Chondrocyte (in vitro differentiated cells): ENCODE measurements around the gene LIX1L. TPM values are rescaled to one million over a fixed set of nuclear protein-coding genes. Genes with fewer than 3 reads are reported as not detected.

Experiments
- DNase-seq: peaks from one replicate; pipeline ENCODE4 v3.0.0; 2021; ENCODE audit warnings: mixed read lengths, low spot score
- H3K27ac Mint-ChIP-seq: one replicate; pipeline ENCODE4 v1.8.0; 2021; ENCODE audit warnings: mild to moderate bottlenecking, moderate library complexity, mixed read lengths; ENCODE audit not compliant: unreplicated experiment
- H3K27me3 Mint-ChIP-seq: 2 replicates; pipeline ENCODE4 v1.8.0; 2021; ENCODE audit warnings: low read depth, mixed read lengths
- H3K36me3 Mint-ChIP-seq: 2 replicates; pipeline ENCODE4 v1.8.0; 2021; ENCODE audit warnings: low read depth, mixed read lengths
- H3K4me1 Mint-ChIP-seq: 2 replicates; pipeline ENCODE4 v1.8.0; 2021; ENCODE audit warnings: low read depth, mild to moderate bottlenecking, mixed read lengths
- H3K4me3 Mint-ChIP-seq: one replicate; pipeline ENCODE4 v1.8.0; 2021; ENCODE audit warnings: mild to moderate bottlenecking, moderate library complexity, mixed read lengths; ENCODE audit not compliant: unreplicated experiment
- H3K9me3 Mint-ChIP-seq: 2 replicates; pipeline ENCODE4 v1.8.0; 2021; ENCODE audit warnings: low read depth, mixed read lengths
- total RNA-seq: library from RNA; stranded (reverse); gene quantifications from 3 replicates; pipeline ENCODE4 v1.2.1, GENCODE V29; 2021
- TF ChIP-seq, protein P1 (sequence below): fragments of 200-600 bp; sonication (generic); IDR thresholded peaks from 2 replicates; pipeline ENCODE4 v1.5.0; 2021; ENCODE audit warnings: antibody characterized with exemption, mild to moderate bottlenecking, moderate library complexity

LIX1L gene
- total RNA-seq, 1 donor from 2014 or later = 50.3 TPM

DNA sequence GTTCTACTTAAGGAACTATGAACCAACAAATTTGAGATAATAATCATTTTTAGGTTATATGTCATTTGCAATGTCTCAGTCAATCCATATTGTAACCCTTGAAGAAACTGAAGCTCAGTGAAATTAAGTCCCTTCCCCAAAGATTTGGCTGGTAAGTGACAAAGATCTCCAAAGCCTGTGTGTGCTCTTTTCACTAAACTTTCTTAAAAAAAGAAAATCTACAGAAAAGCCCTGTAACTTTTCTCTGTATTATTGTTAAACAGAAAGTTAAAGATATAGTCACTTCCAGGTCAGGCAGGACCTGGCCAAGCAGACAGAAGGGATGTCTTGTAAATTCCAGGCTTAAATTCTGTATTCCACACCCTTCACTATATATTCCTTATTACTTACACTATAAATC lies 1.5 kb downstream of the LIX1L start:
- Mint-ChIP-seq H3K36me3 (peaks cover 2% of the 10 kb centered on the region), H3K27me3 (no peaks in the 10 kb centered on the region), H3K27ac (peak overlapping the region; percentile 93), H3K9me3 (no peaks in the 10 kb centered on the region), H3K4me1 (peaks cover 68% of the 10 kb centered on the region), H3K4me3 (peak overlapping the region; percentile 79)
- TF ChIP-seq, protein P1, sequence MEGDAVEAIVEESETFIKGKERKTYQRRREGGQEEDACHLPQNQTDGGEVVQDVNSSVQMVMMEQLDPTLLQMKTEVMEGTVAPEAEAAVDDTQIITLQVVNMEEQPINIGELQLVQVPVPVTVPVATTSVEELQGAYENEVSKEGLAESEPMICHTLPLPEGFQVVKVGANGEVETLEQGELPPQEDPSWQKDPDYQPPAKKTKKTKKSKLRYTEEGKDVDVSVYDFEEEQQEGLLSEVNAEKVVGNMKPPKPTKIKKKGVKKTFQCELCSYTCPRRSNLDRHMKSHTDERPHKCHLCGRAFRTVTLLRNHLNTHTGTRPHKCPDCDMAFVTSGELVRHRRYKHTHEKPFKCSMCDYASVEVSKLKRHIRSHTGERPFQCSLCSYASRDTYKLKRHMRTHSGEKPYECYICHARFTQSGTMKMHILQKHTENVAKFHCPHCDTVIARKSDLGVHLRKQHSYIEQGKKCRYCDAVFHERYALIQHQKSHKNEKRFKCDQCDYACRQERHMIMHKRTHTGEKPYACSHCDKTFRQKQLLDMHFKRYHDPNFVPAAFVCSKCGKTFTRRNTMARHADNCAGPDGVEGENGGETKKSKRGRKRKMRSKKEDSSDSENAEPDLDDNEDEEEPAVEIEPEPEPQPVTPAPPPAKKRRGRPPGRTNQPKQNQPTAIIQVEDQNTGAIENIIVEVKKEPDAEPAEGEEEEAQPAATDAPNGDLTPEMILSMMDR = no peak
- no peak for DNase-seq

DNA sequence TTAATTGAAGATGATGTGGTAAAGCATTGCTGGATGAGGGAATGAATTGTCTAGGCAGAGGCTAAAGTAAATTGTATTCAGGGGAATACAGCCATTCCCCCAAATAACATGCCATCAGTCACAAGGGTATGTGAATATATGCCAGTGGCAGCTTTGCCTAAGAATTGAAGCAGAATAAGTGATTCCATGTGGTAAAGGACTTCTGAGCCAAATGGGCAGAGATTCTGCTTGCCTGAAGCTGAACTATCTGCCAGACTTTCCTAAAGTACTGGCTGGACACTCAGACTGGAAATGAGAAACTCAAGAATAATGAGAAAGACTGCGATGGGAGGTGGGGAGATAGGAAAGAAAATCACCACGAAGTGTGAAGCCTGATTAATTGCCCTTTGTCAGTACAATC lies 2.4 kb downstream of the LIX1L start:
- Mint-ChIP-seq H3K27ac (peak overlapping the region; percentile 78), H3K4me3 (peak overlapping the region; percentile 79), H3K9me3 (no peaks in the 10 kb centered on the region), H3K27me3 (no peaks in the 10 kb centered on the region), H3K36me3 (peaks cover 4% of the 10 kb centered on the region), H3K4me1 (peaks cover 62% of the 10 kb centered on the region)
- DNase-seq = no peak
- TF ChIP-seq, protein P1 = no peak

DNA sequence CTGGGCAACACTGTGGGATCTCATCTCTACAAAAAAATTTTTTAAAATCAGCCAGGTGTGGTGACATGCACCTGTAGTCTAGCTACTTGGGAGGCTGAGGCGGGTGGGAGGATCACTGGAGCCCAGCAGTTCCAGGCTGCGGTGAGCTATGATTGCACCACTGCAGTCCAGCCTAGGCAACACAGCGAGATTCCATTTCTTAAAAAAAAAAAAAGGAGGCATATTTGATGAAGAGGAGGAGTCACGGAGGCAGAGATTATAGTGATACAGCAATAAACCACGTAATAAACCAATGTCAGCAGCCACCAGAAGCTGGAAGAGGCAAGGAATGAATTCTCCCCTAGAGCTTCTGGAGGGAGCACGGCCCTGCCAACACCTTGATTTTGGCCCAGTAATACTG lies 4.0 kb downstream of the LIX1L start:
- H3K9me3 Mint-ChIP-seq = no peaks in the 10 kb centered on the region
- H3K27me3 Mint-ChIP-seq = no peaks in the 10 kb centered on the region
- H3K27ac Mint-ChIP-seq = no peak overlapping the region
- peaks cover 8% of the 10 kb centered on the region for H3K36me3 Mint-ChIP-seq
- no peak overlapping the region for H3K4me3 Mint-ChIP-seq
- DNase-seq = no peak
- H3K4me1 Mint-ChIP-seq = peaks cover 59% of the 10 kb centered on the region
- TF ChIP-seq, protein P1 = no peak

DNA sequence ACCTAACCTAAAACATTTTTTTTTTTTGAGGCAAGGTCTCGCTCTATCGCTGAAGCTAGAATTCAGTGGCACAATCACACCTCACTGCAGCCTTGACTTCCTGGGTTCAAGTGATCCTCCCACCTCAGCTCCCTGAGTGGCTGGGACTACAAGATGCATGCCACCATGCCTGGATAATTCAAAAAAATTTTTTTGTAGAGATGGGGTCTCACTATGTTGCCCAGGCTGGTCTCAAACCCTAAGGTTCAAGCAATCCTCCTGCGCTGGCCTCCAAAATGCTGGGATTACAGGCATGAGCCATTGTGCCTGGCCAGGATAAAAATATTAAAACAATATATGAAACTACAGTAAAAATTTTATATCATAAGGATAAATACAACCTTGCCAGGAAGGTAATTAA lies 4.9 kb downstream of the LIX1L start:
- TF ChIP-seq, protein P1 = no peak
- Mint-ChIP-seq H3K4me1 (peaks cover 51% of the 10 kb centered on the region), H3K36me3 (peaks cover 8% of the 10 kb centered on the region), H3K27me3 (no peaks in the 10 kb centered on the region), H3K9me3 (no peaks in the 10 kb centered on the region), H3K4me3 (no peak overlapping the region), H3K27ac (no peak overlapping the region)
- DNase-seq = no peak

DNA sequence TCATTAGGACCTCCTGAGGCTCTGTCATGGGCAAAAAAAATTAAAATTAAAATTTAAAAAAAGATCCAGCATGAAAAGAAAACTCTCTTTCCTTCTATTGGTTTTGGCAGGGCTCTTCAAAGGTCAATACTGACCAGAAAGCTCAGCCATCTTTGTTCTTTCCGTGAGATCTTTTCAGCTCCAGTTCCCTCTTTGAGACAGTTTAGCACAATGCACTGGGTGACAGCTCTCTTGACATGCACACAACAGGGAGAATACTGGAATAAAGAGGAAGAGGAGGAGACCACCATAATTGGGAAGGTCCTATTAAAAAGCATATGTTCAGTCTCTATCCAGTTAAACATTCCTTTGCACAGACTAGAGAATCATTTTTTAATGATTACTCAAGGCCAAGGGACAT lies 6.3 kb downstream of the LIX1L start:
- peaks cover 43% of the 10 kb centered on the region for H3K4me1 Mint-ChIP-seq
- TF ChIP-seq, protein P1 = no peak
- no peaks in the 10 kb centered on the region for H3K27me3 Mint-ChIP-seq
- no peaks in the 10 kb centered on the region for H3K9me3 Mint-ChIP-seq
- no peak overlapping the region for H3K27ac Mint-ChIP-seq
- peaks cover 8% of the 10 kb centered on the region for H3K36me3 Mint-ChIP-seq
- DNase-seq = no peak
- no peak overlapping the region for H3K4me3 Mint-ChIP-seq
